Measurements from ENCODE around the gene CAPRIN1.

Gene CAPRIN1

GRCh38 chr11:34105079-34105956 is 53.8 kb downstream of the CAPRIN1 start, which contains the start of gene NAT10:
Gene NAT10, plus strand, starts transcription at chr11:34105629. Its CDS starts 2,597 bp downstream, at chr11:34108226.
- in situ Hi-C loops (cut with MboI; ENCODE audit: low sequenced_read_pairs, unreplicated experiment), result no loop called here
- DNase-seq (ENCODE audit: low spot score), result peak; percentile 92
- TF ChIP-seq CTCF (IDR thresholded peaks at IDR 0.05; ENCODE audit: borderline replicate concordance, control extremely low read depth, extremely low read depth, insufficient read depth, missing control alignments), result no peak

- DNase-seq (ENCODE audit: low spot score), result no peak
- no peak for TF ChIP-seq CTCF (IDR thresholded peaks at IDR 0.05; ENCODE audit: borderline replicate concordance, control extremely low read depth, extremely low read depth, insufficient read depth, missing control alignments)
- in situ Hi-C loops (cut with MboI; ENCODE audit: low sequenced_read_pairs, unreplicated experiment), result no loop called here
These were observed 54.5 kb downstream of the CAPRIN1 start for GRCh38 chr11:34105957-34106504.

- no peak for TF ChIP-seq CTCF (IDR thresholded peaks at IDR 0.05; ENCODE audit: borderline replicate concordance, control extremely low read depth, extremely low read depth, insufficient read depth, missing control alignments)
- DNase-seq (ENCODE audit: low spot score), result no peak
- in situ Hi-C loops (cut with MboI; ENCODE audit: low sequenced_read_pairs, unreplicated experiment), result no loop called here
These were observed 60.3 kb downstream of the CAPRIN1 start for GRCh38 chr11:34111722-34112270.

GRCh38 chr11:34114014-34114413 is 62.5 kb downstream of the CAPRIN1 start:
- no peak for DNase-seq (ENCODE audit: low spot score)
- no peak for TF ChIP-seq CTCF (IDR thresholded peaks at IDR 0.05; ENCODE audit: borderline replicate concordance, control extremely low read depth, extremely low read depth, insufficient read depth, missing control alignments)
- in situ Hi-C loops (cut with MboI; ENCODE audit: low sequenced_read_pairs, unreplicated experiment), result no loop called here

GRCh38 chr11:34114471-34114870 is 62.9 kb downstream of the CAPRIN1 start:
- no peak for DNase-seq (ENCODE audit: low spot score)
- in situ Hi-C loops (cut with MboI; ENCODE audit: low sequenced_read_pairs, unreplicated experiment), result no loop called here
- TF ChIP-seq CTCF (IDR thresholded peaks at IDR 0.05; ENCODE audit: borderline replicate concordance, control extremely low read depth, extremely low read depth, insufficient read depth, missing control alignments), result no peak

- in situ Hi-C loops (cut with MboI; ENCODE audit: low sequenced_read_pairs, unreplicated experiment), result no loop called here
- no peak for DNase-seq (ENCODE audit: low spot score)
- no peak for TF ChIP-seq CTCF (IDR thresholded peaks at IDR 0.05; ENCODE audit: borderline replicate concordance, control extremely low read depth, extremely low read depth, insufficient read depth, missing control alignments)
These were observed 69.1 kb downstream of the CAPRIN1 start for GRCh38 chr11:34120651-34121050.
